Calu3 (cell line): Measurements from ENCODE around the gene FGB. TPM values are rescaled to one million over a fixed set of nuclear protein-coding genes. Genes with fewer than 3 reads are reported as not detected.

ENCODE experiments used
- BruUV-seq: library from RNA; stranded (reverse); fragments of 400-500 nt; replicated peaks from 2 replicates; lab custom pipeline; 2021; lab: Mats Ljungman, UMichigan
- CTCF ChIA-PET: fragments of 300-600 bp; sonication (Branson Sonifier 250); formaldehyde crosslinking; loops from one replicate; lab custom pipeline; 2022; ENCODE audit warnings: antibody characterized with exemption; lab: Charles Lee
- DNase-seq: peaks from one replicate; pipeline ENCODE4 v3.0.0; 2022
- H3K27ac Mint-ChIP-seq: one replicate; pipeline ENCODE4 v1.8.0; 2022; ENCODE audit warnings: mixed read lengths; ENCODE audit not compliant: unreplicated experiment
- H3K27me3 Mint-ChIP-seq: one replicate; pipeline ENCODE4 v1.8.0; 2022; ENCODE audit warnings: mixed read lengths; ENCODE audit not compliant: unreplicated experiment
- H3K36me3 Mint-ChIP-seq: one replicate; pipeline ENCODE4 v1.8.0; 2022; ENCODE audit warnings: mild to moderate bottlenecking, moderate library complexity, mixed read lengths; ENCODE audit not compliant: insufficient read depth, unreplicated experiment
- H3K4me1 Mint-ChIP-seq: one replicate; pipeline ENCODE4 v1.8.0; 2022; ENCODE audit warnings: mild to moderate bottlenecking, low read depth, mixed read lengths; ENCODE audit not compliant: unreplicated experiment
- H3K4me3 Mint-ChIP-seq: one replicate; pipeline ENCODE4 v1.8.0; 2022; ENCODE audit warnings: mild to moderate bottlenecking, low read depth, moderate library complexity, mixed read lengths; ENCODE audit not compliant: unreplicated experiment
- H3K9me3 Mint-ChIP-seq: one replicate; pipeline ENCODE4 v1.8.0; 2022; ENCODE audit warnings: low read depth, mixed read lengths; ENCODE audit not compliant: unreplicated experiment
- CTCF ChIP-seq: fragments of 200-600 bp; IDR thresholded peaks from one replicate; pipeline ENCODE4 v1.8.0; 2022; ENCODE audit warnings: antibody characterized with exemption; ENCODE audit not compliant: unreplicated experiment
- intact Hi-C: fragments of 100-400 bp; cut with micrococcal nuclease; formaldehyde crosslinking; loops from one replicate; pipeline ENCODE4 v1.10.0; 2022; ENCODE audit not compliant: unreplicated experiment
- total RNA-seq: library from RNA; stranded (reverse); gene quantifications from 2 replicates; pipeline ENCODE4 v1.2.3, GENCODE V29; 2022

FGB gene
- total RNA-seq, 1 experiment from 2014 or later = 0.38 TPM

GRCh38 chr4:154529728-154530519 lies 32.9 kb upstream of the FGB start:
- TF ChIP-seq CTCF = no peak
- no peaks in the 10 kb centered on the region for H3K36me3 Mint-ChIP-seq
- H3K9me3 Mint-ChIP-seq = no peaks in the 10 kb centered on the region
- no TSS peak for BruUV-seq
- H3K4me3 Mint-ChIP-seq = no peak overlapping the region
- CTCF ChIA-PET = no interaction called here
- no peak overlapping the region for H3K27ac Mint-ChIP-seq
- H3K4me1 Mint-ChIP-seq = no peaks in the 10 kb centered on the region
- intact Hi-C loops = no loop called here
- no peak for DNase-seq
- H3K27me3 Mint-ChIP-seq = no peaks in the 10 kb centered on the region

GRCh38 chr4:154534296-154534695 lies 28.5 kb upstream of the FGB start:
- Mint-ChIP-seq H3K27me3 (no peaks in the 10 kb centered on the region), H3K9me3 (no peaks in the 10 kb centered on the region), H3K4me3 (no peak overlapping the region), H3K4me1 (no peaks in the 10 kb centered on the region), H3K27ac (no peak overlapping the region), H3K36me3 (no peaks in the 10 kb centered on the region)
- DNase-seq = no peak
- CTCF ChIA-PET = no interaction called here
- BruUV-seq = no TSS peak
- intact Hi-C loops = no loop called here
- TF ChIP-seq CTCF = no peak

GRCh38 chr4:154542271-154542879 lies 20.4 kb upstream of the FGB start:
- no peaks in the 10 kb centered on the region for H3K27me3 Mint-ChIP-seq
- CTCF ChIA-PET = no interaction called here
- no TSS peak for BruUV-seq
- H3K27ac Mint-ChIP-seq = no peak overlapping the region
- H3K36me3 Mint-ChIP-seq = peaks cover 25% of the 10 kb centered on the region
- TF ChIP-seq CTCF = no peak
- peaks cover 2% of the 10 kb centered on the region for H3K9me3 Mint-ChIP-seq
- no peaks in the 10 kb centered on the region for H3K4me1 Mint-ChIP-seq
- H3K4me3 Mint-ChIP-seq = no peak overlapping the region
- intact Hi-C loops = no loop called here
- no peak for DNase-seq

- Mint-ChIP-seq H3K4me1 (peaks cover 14% of the 10 kb centered on the region), H3K4me3 (no peak overlapping the region), H3K27me3 (no peaks in the 10 kb centered on the region), H3K36me3 (peaks cover 39% of the 10 kb centered on the region), H3K27ac (no peak overlapping the region), H3K9me3 (peaks cover 2% of the 10 kb centered on the region)
- CTCF ChIA-PET = no interaction called here
- TF ChIP-seq CTCF = no peak
- intact Hi-C loops = loop anchor here (5.0 kb wide), 1 partner anchor 148 kb away; no protein-coding TSS in a partner anchor
- BruUV-seq = no TSS peak
- no peak for DNase-seq
Observed at GRCh38 chr4:154545689-154546088, 17.1 kb upstream of the FGB start.
